ENCODE results near the gene LSM7. TPM values are rescaled to one million over a fixed set of nuclear protein-coding genes. Genes with fewer than 3 reads are reported as not detected.

Gene LSM7
- total and polyA plus RNA-seq, 2 of the 13 experiments (the other 11 are each of a cell fraction or from before 2014, with no cell fraction given): 140 to 205 TPM

- no peak for FAIRE-seq
- peak; percentile 62 for ATAC-seq
- Histone ChIP-seq H3K9me3 (ENCODE audit: low read length) (no peaks in the 10 kb centered on the region), H3K27me3 (ENCODE audit: control insufficient read depth in 1 of 2, insufficient read depth in 2 of 2, low read length in 2 of 2) (peaks cover 35 to 97% of the 10 kb centered on the region in 2 experiments), H2AFZ (ENCODE audit: low read length) (no peak overlapping the region), H3K27ac (ENCODE audit: extremely low read length, insufficient read depth, low read length) (no peak overlapping the region), H3K79me2 (ENCODE audit: insufficient read depth, low read length) (no peaks in the 10 kb centered on the region), H3K9ac (ENCODE audit: insufficient read depth, low read depth, low read length) (no peak overlapping the region), H4K20me1 (ENCODE audit: insufficient read depth, low read length) (no peaks in the 10 kb centered on the region; the same call in 1 of the 2 replicates), H3K4me3 (replicated peaks in 1 of 3; ENCODE audit: insufficient read depth in 1 of 3, low read depth in 2 of 3, low read length in 3 of 3) (peak overlapping the region in 1 of 3 experiments; percentile 52; a peak in 3 of 6 replicates), H3K36me3 (replicated peaks in 1 of 2; ENCODE audit: control insufficient read depth in 1 of 2, insufficient read depth in 2 of 2, low read length in 2 of 2) (no peaks in the 10 kb centered on the region), H3K4me2 (ENCODE audit: low read depth, low read length) (peak overlapping the region; percentile 66), H3K4me1 (ENCODE audit: insufficient read depth, low read length) (peaks cover 46% of the 10 kb centered on the region)
- BruUV-seq (replicated peaks): no TSS peak
- WGBS (ENCODE audit: low lambda C conversion rate): no CpG with 5 or more reads among the region's 67 CpGs
- ChIA-PET CTCF (ENCODE audit: low intra/inter-chr PET ratio, low total read pairs) (no interaction called here), POLR2A (no interaction called here)
- in situ Hi-C loops (cut with HindIII; ENCODE audit: extremely low pct_ligation_motif_present, low pct_unique_long_range_greater_than_20kb) (no loop called here), intact Hi-C loops (cut with micrococcal nuclease; ENCODE audit: unreplicated experiment) (no loop called here)
- no peak for DNase-seq (ENCODE audit: low spot score)
- TF ChIP-seq MED8 (CRISPR knock-in tag; IDR thresholded peaks at IDR 0.05; ENCODE audit: insufficient replicate concordance) (no peak), ARNT2 (CRISPR knock-in tag; IDR thresholded peaks at IDR 0.05; ENCODE audit: low read depth) (0 out of 2 replicates have a peak, but pooled peaks have one; percentile 37), ZNF574 (CRISPR knock-in tag; IDR thresholded peaks at IDR 0.05) (peak; percentile 28; the same call in 1 of the 2 replicates), ZNF800 (CRISPR knock-in tag; IDR thresholded peaks at IDR 0.05) (peak; percentile 99), MXI1 (IDR thresholded peaks at IDR 0.05; ENCODE audit: borderline replicate concordance, low read depth, low read length) (peak; percentile 83; the same call in 2 of the 3 replicates), ZNF776 (CRISPR knock-in tag; IDR thresholded peaks at IDR 0.05) (peak; percentile 62; the same call in 1 of the 2 replicates), TBX2 (CRISPR knock-in tag; IDR thresholded peaks at IDR 0.05; ENCODE audit: borderline replicate concordance) (peak; percentile 50; the same call in 1 of the 2 replicates), ZNF687 (CRISPR knock-in tag; IDR thresholded peaks at IDR 0.05) (peak; percentile 69)
- TF ChIP-seq, protein P1, sequence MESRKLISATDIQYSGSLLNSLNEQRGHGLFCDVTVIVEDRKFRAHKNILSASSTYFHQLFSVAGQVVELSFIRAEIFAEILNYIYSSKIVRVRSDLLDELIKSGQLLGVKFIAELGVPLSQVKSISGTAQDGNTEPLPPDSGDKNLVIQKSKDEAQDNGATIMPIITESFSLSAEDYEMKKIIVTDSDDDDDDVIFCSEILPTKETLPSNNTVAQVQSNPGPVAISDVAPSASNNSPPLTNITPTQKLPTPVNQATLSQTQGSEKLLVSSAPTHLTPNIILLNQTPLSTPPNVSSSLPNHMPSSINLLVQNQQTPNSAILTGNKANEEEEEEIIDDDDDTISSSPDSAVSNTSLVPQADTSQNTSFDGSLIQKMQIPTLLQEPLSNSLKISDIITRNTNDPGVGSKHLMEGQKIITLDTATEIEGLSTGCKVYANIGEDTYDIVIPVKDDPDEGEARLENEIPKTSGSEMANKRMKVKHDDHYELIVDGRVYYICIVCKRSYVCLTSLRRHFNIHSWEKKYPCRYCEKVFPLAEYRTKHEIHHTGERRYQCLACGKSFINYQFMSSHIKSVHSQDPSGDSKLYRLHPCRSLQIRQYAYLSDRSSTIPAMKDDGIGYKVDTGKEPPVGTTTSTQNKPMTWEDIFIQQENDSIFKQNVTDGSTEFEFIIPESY (CRISPR knock-in tag; IDR thresholded peaks at IDR 0.05): 0 out of 2 replicates have a peak, but pooled peaks have one; percentile 33
Measured at GRCh38 chr19:2291185-2291751, 37.1 kb downstream of the LSM7 start.

All from HepG2 (cell line).